ENCODE data around the gene RASEF. TPM values are rescaled to one million over a fixed set of nuclear protein-coding genes. Genes with fewer than 3 reads are reported as not detected.

Gene RASEF
- total RNA-seq, 1 experiment from 2014 or later = 12.3 TPM

- Histone ChIP-seq H3K9me3 (ENCODE audit: low read length) (no peaks in the 10 kb centered on the region), H3K9me2 (replicated peaks; ENCODE audit: low read length) (no peaks in the 10 kb centered on the region), H3K27me3 (ENCODE audit: low read length) (no peaks in the 10 kb centered on the region), H3K4me3 (ENCODE audit: low read length) (no peak overlapping the region), H3K9ac (ENCODE audit: low read length) (no peak overlapping the region), H3K36me3 (ENCODE audit: low read depth, low read length) (no peaks in the 10 kb centered on the region), H2AFZ (ENCODE audit: low read length) (no peak overlapping the region), H3K79me2 (ENCODE audit: low read length) (no peaks in the 10 kb centered on the region), H3K4me2 (ENCODE audit: low read length) (no peak overlapping the region), H3K27ac (ENCODE audit: low read length) (no peak overlapping the region), H3K4me1 (ENCODE audit: insufficient read depth, low read length) (no peaks in the 10 kb centered on the region), H4K20me1 (ENCODE audit: low read length) (no peaks in the 10 kb centered on the region), H3F3A (ENCODE audit: low read length, unreplicated experiment) (no peaks in the 10 kb centered on the region)
- TF ChIP-seq CTCF (conservative IDR thresholded peaks at IDR 0.05; ENCODE audit: low read depth, low read length) (no peak), EZH2phosphoT487 (IDR thresholded peaks at IDR 0.05; ENCODE audit: borderline replicate concordance, low read length) (no peak), EZH2 (IDR thresholded peaks at IDR 0.05; ENCODE audit: low read length, unreplicated experiment) (no peak)
- intact Hi-C loops (cut with micrococcal nuclease) = no loop called here
- ChIA-PET POLR2A (ENCODE audit: unreplicated experiment) (no interaction called here), CTCF (no interaction called here)
- ATAC-seq (no peak), DNase-seq (peak; percentile 11)
- no TSS peak for BruUV-seq (replicated peaks)
Measured at GRCh38 chr9:83013867-83014605, 48.9 kb downstream of the RASEF start.

- CTCF ChIA-PET = no interaction called here
- ATAC-seq = no peak
Measured at GRCh38 chr9:83012922-83013838, 49.8 kb downstream of the RASEF start.

More at GRCh38 chr9:83012922-83013838, 49.8 kb downstream of the RASEF start:
- Histone ChIP-seq H3F3A (ENCODE audit: low read length, unreplicated experiment) (no peaks in the 10 kb centered on the region), H3K4me2 (ENCODE audit: low read length) (no peak overlapping the region), H3K9ac (ENCODE audit: low read length) (no peak overlapping the region), H3K79me2 (ENCODE audit: low read length) (no peaks in the 10 kb centered on the region), H3K4me1 (ENCODE audit: insufficient read depth, low read length) (no peaks in the 10 kb centered on the region), H3K9me2 (replicated peaks; ENCODE audit: low read length) (no peaks in the 10 kb centered on the region), H3K9me3 (ENCODE audit: low read length) (no peaks in the 10 kb centered on the region), H3K27ac (ENCODE audit: low read length) (no peak overlapping the region), H3K36me3 (ENCODE audit: low read depth, low read length) (no peaks in the 10 kb centered on the region), H3K4me3 (ENCODE audit: low read length) (no peak overlapping the region), H2AFZ (ENCODE audit: low read length) (no peak overlapping the region), H3K27me3 (ENCODE audit: low read length) (no peaks in the 10 kb centered on the region), H4K20me1 (ENCODE audit: low read length) (no peaks in the 10 kb centered on the region)
- intact Hi-C loops (cut with micrococcal nuclease) = no loop called here
- BruUV-seq (replicated peaks) = no TSS peak
- TF ChIP-seq EZH2 (IDR thresholded peaks at IDR 0.05; ENCODE audit: low read length, unreplicated experiment) = no peak
- TF ChIP-seq EZH2phosphoT487 (IDR thresholded peaks at IDR 0.05; ENCODE audit: borderline replicate concordance, low read length) = no peak
- TF ChIP-seq CTCF (conservative IDR thresholded peaks at IDR 0.05; ENCODE audit: low read depth, low read length) = no peak
- DNase-seq = no peak
- POLR2A ChIA-PET (ENCODE audit: unreplicated experiment) = no interaction called here
